Brain microvascular endothelial cell (primary cell): Measurements from ENCODE around the gene CDH13.

Experiments used
- DNase-seq: peaks from one replicate; pipeline ENCODE4 v3.0.0-alpha.2; 2020
- H3K27ac ChIP-seq: fragments of 250-450 bp; sonication (Bioruptor Pico); 2 replicates; pipeline ENCODE4 v1.5.1; 2020; ENCODE audit warnings: mild to moderate bottlenecking, moderate library complexity
- H3K27me3 ChIP-seq: fragments of 250-450 bp; sonication (Bioruptor Pico); replicated peaks from 2 replicates; pipeline ENCODE4 v1.5.1; 2020; ENCODE audit warnings: mild to moderate bottlenecking
- H3K36me3 ChIP-seq: fragments of 250-450 bp; sonication (Bioruptor Pico); replicated peaks from 2 replicates; pipeline ENCODE4 v1.5.1; 2020; ENCODE audit warnings: mild to moderate bottlenecking
- H3K4me3 ChIP-seq: 2 replicates; pipeline ENCODE4 v1.5.1; 2011; ENCODE audit warnings: low read depth, mild to moderate bottlenecking, control low read depth, low read length, moderate library complexity
- in situ Hi-C: cut with HindIII; loops from 2 replicates; pipeline ENCODE4 v1.10.0; 2017; ENCODE audit warnings: low sequenced_read_pairs, low pct_ligation_motif_present
- TF ChIP-seq, protein P1 (sequence below): IDR thresholded peaks from 2 replicates; pipeline ENCODE4 v1.5.1; 2011; ENCODE audit warnings: low read depth, mild to moderate bottlenecking, moderate library complexity, low read length, control low read depth, inconsistent platforms; ENCODE audit errors: missing control alignments

Gene CDH13

GRCh38 chr16:83842291-83842690, 1215.5 kb downstream of the CDH13 start:
- no peak for DNase-seq
- no peaks in the 10 kb centered on the region for H3K27me3 ChIP-seq
- in situ Hi-C loops: no loop called here
- TF ChIP-seq, protein P1, sequence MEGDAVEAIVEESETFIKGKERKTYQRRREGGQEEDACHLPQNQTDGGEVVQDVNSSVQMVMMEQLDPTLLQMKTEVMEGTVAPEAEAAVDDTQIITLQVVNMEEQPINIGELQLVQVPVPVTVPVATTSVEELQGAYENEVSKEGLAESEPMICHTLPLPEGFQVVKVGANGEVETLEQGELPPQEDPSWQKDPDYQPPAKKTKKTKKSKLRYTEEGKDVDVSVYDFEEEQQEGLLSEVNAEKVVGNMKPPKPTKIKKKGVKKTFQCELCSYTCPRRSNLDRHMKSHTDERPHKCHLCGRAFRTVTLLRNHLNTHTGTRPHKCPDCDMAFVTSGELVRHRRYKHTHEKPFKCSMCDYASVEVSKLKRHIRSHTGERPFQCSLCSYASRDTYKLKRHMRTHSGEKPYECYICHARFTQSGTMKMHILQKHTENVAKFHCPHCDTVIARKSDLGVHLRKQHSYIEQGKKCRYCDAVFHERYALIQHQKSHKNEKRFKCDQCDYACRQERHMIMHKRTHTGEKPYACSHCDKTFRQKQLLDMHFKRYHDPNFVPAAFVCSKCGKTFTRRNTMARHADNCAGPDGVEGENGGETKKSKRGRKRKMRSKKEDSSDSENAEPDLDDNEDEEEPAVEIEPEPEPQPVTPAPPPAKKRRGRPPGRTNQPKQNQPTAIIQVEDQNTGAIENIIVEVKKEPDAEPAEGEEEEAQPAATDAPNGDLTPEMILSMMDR: no peak
- H3K36me3 ChIP-seq: no peaks in the 10 kb centered on the region
- no peak overlapping the region for H3K4me3 ChIP-seq
- no peak overlapping the region for H3K27ac ChIP-seq

GRCh38 chr16:83842756-83843507, 1216.2 kb downstream of the CDH13 start:
- Histone ChIP-seq H3K27ac (no peak overlapping the region), H3K27me3 (no peaks in the 10 kb centered on the region)

DNA sequence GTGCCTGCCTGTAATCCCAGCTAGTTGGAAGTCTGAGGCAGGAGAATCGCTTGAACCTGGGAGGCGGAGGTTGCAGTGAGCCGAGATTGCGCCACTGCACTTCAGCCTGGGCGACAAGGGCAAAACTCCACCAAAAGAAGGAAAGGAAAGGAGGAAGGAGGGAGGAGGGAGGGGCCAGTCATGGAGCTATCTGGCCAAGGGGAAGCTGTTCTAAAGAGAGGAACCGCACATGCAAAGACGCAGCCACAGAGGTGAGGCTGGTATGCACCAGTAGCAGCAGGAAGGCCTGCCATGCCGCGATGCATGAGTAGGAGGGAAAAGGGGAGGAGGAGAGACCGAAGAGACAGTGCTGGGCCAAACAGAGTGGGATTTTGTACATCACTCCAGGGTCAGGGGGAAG, 1216.9 kb downstream of the CDH13 start:
- no peak for DNase-seq
- Histone ChIP-seq H3K27me3 (no peaks in the 10 kb centered on the region), H3K36me3 (no peaks in the 10 kb centered on the region), H3K4me3 (no peak overlapping the region), H3K27ac (no peak overlapping the region)
- in situ Hi-C loops: no loop called here
- TF ChIP-seq, protein P1: no peak

More at GRCh38 chr16:83842756-83843507, 1216.2 kb downstream of the CDH13 start:
- Histone ChIP-seq H3K36me3 (no peaks in the 10 kb centered on the region), H3K4me3 (no peak overlapping the region)
- DNase-seq: no peak
- in situ Hi-C loops: no loop called here
- TF ChIP-seq, protein P1: no peak

- in situ Hi-C loops: no loop called here
Measured at GRCh38 chr16:83845263-83845662, 1218.5 kb downstream of the CDH13 start.

GRCh38 chr16:83847371-83848225, 1220.8 kb downstream of the CDH13 start:
- no peak overlapping the region for H3K27ac ChIP-seq
- H3K27me3 ChIP-seq: no peaks in the 10 kb centered on the region

More at GRCh38 chr16:83845263-83845662, 1218.5 kb downstream of the CDH13 start:
- Histone ChIP-seq H3K36me3 (no peaks in the 10 kb centered on the region), H3K27me3 (no peaks in the 10 kb centered on the region), H3K27ac (no peak overlapping the region), H3K4me3 (no peak overlapping the region)
- no peak for DNase-seq
- TF ChIP-seq, protein P1: no peak

More at GRCh38 chr16:83847371-83848225, 1220.8 kb downstream of the CDH13 start:
- in situ Hi-C loops: no loop called here
- H3K36me3 ChIP-seq: no peaks in the 10 kb centered on the region
- TF ChIP-seq, protein P1: no peak
- no peak for DNase-seq
- no peak overlapping the region for H3K4me3 ChIP-seq
